SK-N-SH treated with all-trans-retinoic acid at 6 μM for 48 hours (cell line): ENCODE results near the gene INPP4B.

Experiments used
- ATAC-seq: fragments of 200-7000 bp; cut with Tn5 transposase; 3 replicates; pipeline ENCODE4 v1.9.1; 2020; ENCODE audit warnings: mild to moderate bottlenecking, moderate library complexity
- BACH2 ChIP-seq: fragments of 250-450 bp; sonication (Bioruptor Pico); IDR thresholded peaks from 2 replicates; pipeline ENCODE4 v1.9.0; 2021; ENCODE audit warnings: mild to moderate bottlenecking, borderline replicate concordance
- CSDC2 ChIP-seq: fragments of 250-450 bp; sonication (Bioruptor Pico); IDR thresholded peaks from 2 replicates; pipeline ENCODE4 v1.5.0; 2020; ENCODE audit warnings: mild to moderate bottlenecking, moderate library complexity
- ESRRG ChIP-seq: fragments of 250-450 bp; sonication (Bioruptor Pico); IDR thresholded peaks from 2 replicates; pipeline ENCODE4 v1.6.1; 2021; ENCODE audit warnings: mild to moderate bottlenecking
- GLIS3 ChIP-seq: fragments of 250-450 bp; sonication (Bioruptor Pico); IDR thresholded peaks from 2 replicates; pipeline ENCODE4 v1.5.0; 2020; ENCODE audit warnings: mild to moderate bottlenecking, moderate library complexity
- ISL1 ChIP-seq: fragments of 250-450 bp; sonication (Bioruptor Pico); IDR thresholded peaks from 2 replicates; pipeline ENCODE4 v2.1.2; 2022; ENCODE audit warnings: mild to moderate bottlenecking, moderate library complexity
- OSR1 ChIP-seq: fragments of 250-450 bp; sonication (Bioruptor Pico); IDR thresholded peaks from 2 replicates; pipeline ENCODE4 v1.8.0; 2022; ENCODE audit warnings: moderate library complexity, mild to moderate bottlenecking, inconsistent platforms
- PATZ1 ChIP-seq: fragments of 250-450 bp; sonication (Bioruptor Pico); IDR thresholded peaks from 2 replicates; pipeline ENCODE4 v1.8.0; 2020; ENCODE audit warnings: mild to moderate bottlenecking, moderate library complexity, borderline replicate concordance
- PPARA ChIP-seq: fragments of 250-450 bp; sonication (Bioruptor Pico); IDR thresholded peaks from 2 replicates; pipeline ENCODE4 v1.5.0; 2020; ENCODE audit warnings: mild to moderate bottlenecking, borderline replicate concordance
- RARB ChIP-seq: fragments of 250-450 bp; sonication (Bioruptor Pico); IDR thresholded peaks from 2 replicates; pipeline ENCODE4 v1.8.0; 2021; ENCODE audit warnings: mild to moderate bottlenecking, moderate library complexity
- SNAI2 ChIP-seq: fragments of 250-450 bp; sonication (Bioruptor Pico); IDR thresholded peaks from 2 replicates; pipeline ENCODE4 v1.5.0; 2020; ENCODE audit warnings: mild to moderate bottlenecking, moderate library complexity
- TCF4 ChIP-seq: fragments of 250-450 bp; sonication (Bioruptor Pico); IDR thresholded peaks from 2 replicates; pipeline ENCODE4 v1.8.0; 2021; ENCODE audit warnings: mild to moderate bottlenecking, moderate library complexity, borderline replicate concordance
- TOX ChIP-seq: fragments of 250-450 bp; sonication (Bioruptor Pico); IDR thresholded peaks from 2 replicates; pipeline ENCODE4 v1.8.0; 2021; ENCODE audit warnings: mild to moderate bottlenecking, moderate library complexity, borderline replicate concordance
- ZC3H10 ChIP-seq: fragments of 250-450 bp; sonication (Bioruptor Pico); IDR thresholded peaks from 2 replicates; pipeline ENCODE4 v1.5.1; 2021; ENCODE audit warnings: mild to moderate bottlenecking, moderate library complexity
- ZFP3 ChIP-seq: fragments of 250-450 bp; sonication (Bioruptor Pico); IDR thresholded peaks from 2 replicates; pipeline ENCODE4 v1.5.0; 2020; ENCODE audit warnings: mild to moderate bottlenecking, moderate library complexity
- ZFP30 ChIP-seq: fragments of 450-650 bp; formaldehyde crosslinking; IDR thresholded peaks from 2 replicates; pipeline ENCODE4 v1.5.0; 2022; ENCODE audit warnings: mild to moderate bottlenecking, moderate library complexity
- ZNF565 ChIP-seq: fragments of 450-650 bp; formaldehyde crosslinking; conservative IDR thresholded peaks from 2 replicates; pipeline ENCODE4 v1.5.0; 2020; ENCODE audit warnings: low read depth, mild to moderate bottlenecking, moderate library complexity
- ZNF70 ChIP-seq: fragments of 450-650 bp; formaldehyde crosslinking; IDR thresholded peaks from 2 replicates; pipeline ENCODE4 v1.5.0; 2020; ENCODE audit warnings: mild to moderate bottlenecking, moderate library complexity
- ZNF8 ChIP-seq: fragments of 450-650 bp; formaldehyde crosslinking; IDR thresholded peaks from 2 replicates; pipeline ENCODE4 v1.5.0; 2020; ENCODE audit warnings: mild to moderate bottlenecking, moderate library complexity
- TF ChIP-seq, protein P1 (sequence below): fragments of 250-450 bp; sonication (Bioruptor Pico); IDR thresholded peaks from 2 replicates; pipeline ENCODE4 v1.5.1; 2020; ENCODE audit warnings: low read depth, mild to moderate bottlenecking, moderate library complexity
- TF ChIP-seq, protein P2 (sequence below): fragments of 250-450 bp; sonication (Bioruptor Pico); IDR thresholded peaks from 2 replicates; pipeline ENCODE4 v1.5.0; 2020; ENCODE audit warnings: mild to moderate bottlenecking, moderate library complexity

Gene INPP4B

DNA sequence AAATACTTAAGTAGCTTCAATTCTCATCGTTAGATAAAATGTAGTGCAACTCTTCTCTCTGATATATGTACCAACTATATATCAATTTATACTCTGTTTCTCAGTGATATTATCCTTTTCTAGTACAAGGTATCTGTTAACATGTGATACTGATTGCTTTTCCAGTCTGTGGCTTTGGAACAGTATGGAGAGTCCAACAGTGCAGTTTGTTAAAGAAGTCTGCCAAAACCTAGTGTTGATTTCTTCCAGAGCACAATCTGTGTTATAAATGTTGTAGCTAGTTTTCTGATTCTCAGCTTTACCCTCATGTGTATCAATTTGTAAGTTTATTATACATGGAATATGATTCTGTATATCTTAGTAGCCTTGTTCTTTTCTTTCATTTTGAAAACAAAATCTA is 744.7 kb downstream of the INPP4B start:
- TF ChIP-seq TOX (CRISPR knock-in tag) = no peak
- no peak for TF ChIP-seq ESRRG (CRISPR knock-in tag)
- no peak for TF ChIP-seq OSR1 (CRISPR knock-in tag)
- TF ChIP-seq ZNF70 (CRISPR knock-in tag) = no peak
- TF ChIP-seq PATZ1 = no peak
- TF ChIP-seq ZFP3 = no peak
- TF ChIP-seq, protein P1, sequence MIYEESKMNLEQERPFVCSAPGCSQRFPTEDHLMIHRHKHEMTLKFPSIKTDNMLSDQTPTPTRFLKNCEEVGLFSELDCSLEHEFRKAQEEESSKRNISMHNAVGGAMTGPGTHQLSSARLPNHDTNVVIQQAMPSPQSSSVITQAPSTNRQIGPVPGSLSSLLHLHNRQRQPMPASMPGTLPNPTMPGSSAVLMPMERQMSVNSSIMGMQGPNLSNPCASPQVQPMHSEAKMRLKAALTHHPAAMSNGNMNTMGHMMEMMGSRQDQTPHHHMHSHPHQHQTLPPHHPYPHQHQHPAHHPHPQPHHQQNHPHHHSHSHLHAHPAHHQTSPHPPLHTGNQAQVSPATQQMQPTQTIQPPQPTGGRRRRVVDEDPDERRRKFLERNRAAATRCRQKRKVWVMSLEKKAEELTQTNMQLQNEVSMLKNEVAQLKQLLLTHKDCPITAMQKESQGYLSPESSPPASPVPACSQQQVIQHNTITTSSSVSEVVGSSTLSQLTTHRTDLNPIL (CRISPR knock-in tag) = no peak
- TF ChIP-seq GLIS3 (CRISPR knock-in tag) = no peak
- TF ChIP-seq ZFP30 = no peak
- TF ChIP-seq ISL1 (CRISPR knock-in tag) = no peak
- TF ChIP-seq, protein P2, sequence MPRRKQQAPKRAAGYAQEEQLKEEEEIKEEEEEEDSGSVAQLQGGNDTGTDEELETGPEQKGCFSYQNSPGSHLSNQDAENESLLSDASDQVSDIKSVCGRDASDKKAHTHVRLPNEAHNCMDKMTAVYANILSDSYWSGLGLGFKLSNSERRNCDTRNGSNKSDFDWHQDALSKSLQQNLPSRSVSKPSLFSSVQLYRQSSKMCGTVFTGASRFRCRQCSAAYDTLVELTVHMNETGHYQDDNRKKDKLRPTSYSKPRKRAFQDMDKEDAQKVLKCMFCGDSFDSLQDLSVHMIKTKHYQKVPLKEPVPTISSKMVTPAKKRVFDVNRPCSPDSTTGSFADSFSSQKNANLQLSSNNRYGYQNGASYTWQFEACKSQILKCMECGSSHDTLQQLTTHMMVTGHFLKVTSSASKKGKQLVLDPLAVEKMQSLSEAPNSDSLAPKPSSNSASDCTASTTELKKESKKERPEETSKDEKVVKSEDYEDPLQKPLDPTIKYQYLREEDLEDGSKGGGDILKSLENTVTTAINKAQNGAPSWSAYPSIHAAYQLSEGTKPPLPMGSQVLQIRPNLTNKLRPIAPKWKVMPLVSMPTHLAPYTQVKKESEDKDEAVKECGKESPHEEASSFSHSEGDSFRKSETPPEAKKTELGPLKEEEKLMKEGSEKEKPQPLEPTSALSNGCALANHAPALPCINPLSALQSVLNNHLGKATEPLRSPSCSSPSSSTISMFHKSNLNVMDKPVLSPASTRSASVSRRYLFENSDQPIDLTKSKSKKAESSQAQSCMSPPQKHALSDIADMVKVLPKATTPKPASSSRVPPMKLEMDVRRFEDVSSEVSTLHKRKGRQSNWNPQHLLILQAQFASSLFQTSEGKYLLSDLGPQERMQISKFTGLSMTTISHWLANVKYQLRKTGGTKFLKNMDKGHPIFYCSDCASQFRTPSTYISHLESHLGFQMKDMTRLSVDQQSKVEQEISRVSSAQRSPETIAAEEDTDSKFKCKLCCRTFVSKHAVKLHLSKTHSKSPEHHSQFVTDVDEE (CRISPR knock-in tag) = no peak
- no peak for TF ChIP-seq BACH2 (CRISPR knock-in tag)
- TF ChIP-seq PPARA (CRISPR knock-in tag) = no peak
- no peak for TF ChIP-seq ZNF8
- TF ChIP-seq ZC3H10 = no peak
- no peak for TF ChIP-seq ZNF565
- TF ChIP-seq RARB = no peak
- no peak for ATAC-seq

GRCh38 chr4:142100941-142101340 is 745.2 kb downstream of the INPP4B start:
- no peak for ATAC-seq
- TF ChIP-seq ZFP3 (no peak), ZC3H10 (no peak), OSR1 (CRISPR knock-in tag) (no peak), ZNF70 (CRISPR knock-in tag) (no peak), PATZ1 (no peak), CSDC2 (no peak), ISL1 (CRISPR knock-in tag) (no peak), TCF4 (CRISPR knock-in tag) (no peak), SNAI2 (no peak)
- TF ChIP-seq, protein P2 (CRISPR knock-in tag) = no peak

GRCh38 chr4:142098900-142099545 is 747.1 kb downstream of the INPP4B start:
- no peak for ATAC-seq
- TF ChIP-seq ZNF8 (no peak), BACH2 (CRISPR knock-in tag) (no peak)
